AG10803 (cell line): ENCODE data around the gene GNAZ.

Experiments used
- DNase-seq: peaks from one replicate; pipeline ENCODE4 v3.0.0; 2010; ENCODE audit warnings: low read depth
- H3K4me3 ChIP-seq: 2 replicates; pipeline ENCODE4 v1.5.1; 2011; ENCODE audit warnings: mild to moderate bottlenecking, low read length, control low read depth
- CTCF ChIP-seq: conservative IDR thresholded peaks from 2 replicates; pipeline ENCODE4 v1.5.1; 2011; ENCODE audit warnings: mild to moderate bottlenecking, low read length, control low read depth, inconsistent platforms

Gene GNAZ

DNA sequence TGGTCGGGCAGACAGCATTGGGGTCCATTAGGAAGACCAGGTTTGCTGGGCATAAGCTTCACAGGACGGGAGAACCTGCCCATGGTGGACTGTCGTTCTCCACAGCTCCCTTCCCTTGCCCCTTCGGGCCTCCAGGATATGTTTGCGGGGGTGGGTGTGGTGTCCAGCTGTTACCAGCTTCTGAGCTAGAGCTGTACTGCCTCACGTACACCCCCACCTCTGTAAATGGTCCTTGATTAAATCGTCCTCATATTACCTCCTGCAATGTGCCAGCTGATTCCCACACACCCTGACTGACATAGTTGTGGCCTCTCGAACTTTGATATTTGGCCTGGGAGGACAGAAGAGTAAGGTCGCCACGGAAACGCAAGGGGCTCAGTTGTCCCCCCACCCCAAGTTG, 93.8 kb downstream of the GNAZ start:
- H3K4me3 ChIP-seq, result no peak overlapping the region
- TF ChIP-seq CTCF, result no peak
- no peak for DNase-seq

DNA sequence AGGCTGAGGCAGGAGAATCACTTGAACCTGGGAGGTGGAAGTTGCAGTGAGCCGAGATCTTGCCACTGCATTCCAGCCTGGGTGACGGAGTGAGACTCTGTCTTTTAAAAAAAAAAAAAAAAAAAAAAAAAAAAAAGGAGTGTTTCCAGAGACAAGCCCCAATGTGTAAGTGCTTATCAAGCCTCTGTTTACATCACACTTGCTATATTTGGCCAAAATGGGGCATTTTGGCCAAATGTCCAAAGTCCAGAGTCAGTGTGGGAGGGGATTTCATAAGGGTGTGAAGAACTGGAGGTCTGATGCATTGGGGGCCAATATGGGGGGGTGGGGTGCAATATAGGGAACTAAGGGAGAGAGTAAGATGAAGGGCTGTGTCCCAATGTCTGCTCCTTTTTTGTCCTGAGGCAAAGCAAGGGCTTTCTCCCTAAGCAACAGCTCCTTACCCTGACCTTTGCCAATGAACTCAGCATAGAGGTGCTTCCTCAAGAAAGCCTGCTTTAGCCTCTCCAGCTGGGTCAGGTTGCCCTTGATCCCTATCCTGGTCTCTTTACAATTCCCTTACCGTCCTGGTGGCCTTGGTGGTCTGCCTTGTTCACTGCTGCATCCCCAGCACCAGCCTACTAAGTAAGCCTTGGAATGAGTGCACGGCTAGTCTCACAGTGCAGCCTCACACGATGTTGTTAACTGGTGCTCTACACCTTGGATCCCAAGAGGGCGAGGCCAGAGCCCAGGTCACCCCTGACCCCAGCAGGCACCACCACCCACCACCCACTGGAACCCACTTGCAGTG, 95.9 kb downstream of the GNAZ start:
- no peak for DNase-seq
- H3K4me3 ChIP-seq, result no peak overlapping the region
- no peak for TF ChIP-seq CTCF

- H3K4me3 ChIP-seq, result no peak overlapping the region
- DNase-seq, result no peak
- no peak for TF ChIP-seq CTCF
Measured at GRCh38 chr22:23166841-23167616, 96.7 kb downstream of the GNAZ start.

DNA sequence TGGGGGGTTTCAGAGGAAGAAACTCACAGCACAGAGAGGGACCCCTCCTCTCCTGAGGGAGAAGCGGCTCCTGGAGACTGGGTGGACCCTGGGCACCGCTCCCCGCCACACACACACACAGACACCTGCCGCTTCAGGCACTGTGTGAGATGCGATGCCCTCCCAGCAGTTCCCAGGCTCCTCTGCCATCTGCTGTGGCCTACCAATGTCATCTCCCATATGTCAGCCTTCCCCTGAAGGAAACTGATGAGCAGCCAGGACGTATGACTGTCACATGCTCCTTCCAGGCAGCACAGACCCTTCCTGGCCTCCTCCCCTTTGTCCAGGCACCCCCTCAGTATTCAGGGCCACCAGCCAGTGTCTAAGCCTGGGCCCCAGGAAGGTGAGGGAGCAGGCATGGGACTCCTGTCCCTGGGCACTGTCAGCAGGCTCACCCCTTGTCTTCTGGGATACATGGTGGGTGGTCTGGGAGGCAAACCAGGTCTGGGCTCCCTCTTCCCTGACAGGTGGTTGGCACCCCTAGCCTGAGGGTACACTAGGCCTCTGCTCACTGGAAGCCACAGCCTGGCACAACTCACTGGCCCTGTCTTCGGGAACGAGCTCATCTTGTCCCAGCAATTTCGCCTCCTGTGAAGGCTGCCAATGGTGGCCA, 98.2 kb downstream of the GNAZ start:
- no peak for DNase-seq
- no peak for TF ChIP-seq CTCF
- H3K4me3 ChIP-seq, result no peak overlapping the region

GRCh38 chr22:23169043-23169406, 98.7 kb downstream of the GNAZ start:
- no peak for TF ChIP-seq CTCF
- no peak for DNase-seq
- H3K4me3 ChIP-seq, result no peak overlapping the region
